K562 (cell line): ENCODE results near the gene MYADML2. TPM values are rescaled to one million over a fixed set of nuclear protein-coding genes. Genes with fewer than 3 reads are reported as not detected.

Source experiments
- ATF3 ChIP-seq, 2 experiments: fragments of 450-650 bp in 1 of 2; sonication (generic) in 1 of 2; formaldehyde crosslinking in 1 of 2; IDR thresholded peaks in 1 of 2; conservative IDR thresholded peaks in 1 of 2; 2 replicates each; pipeline versions ENCODE4 v1.6.1 to v1.8.1; 2016 to 2023; ENCODE audit warnings: mild to moderate bottlenecking in 2 of 2, moderate library complexity in 2 of 2, inconsistent platforms in 1 of 2, missing genetic modification reagents in 1 of 2
- BMI1 ChIP-seq: fragments of 150-350 bp; IDR thresholded peaks from 2 replicates; pipeline ENCODE4 v1.6.1; 2014; ENCODE audit warnings: low read length
- CBFA2T2 ChIP-seq: fragments of 450-650 bp; conservative IDR thresholded peaks from 2 replicates; pipeline ENCODE4 v1.6.1; 2017; ENCODE audit warnings: mild to moderate bottlenecking
- DMBX1 ChIP-seq: fragments of 250-450 bp; sonication (Bioruptor Pico); IDR thresholded peaks from 2 replicates; pipeline ENCODE4 v1.8.0; 2022; ENCODE audit warnings: inconsistent platforms, mild to moderate bottlenecking, moderate library complexity, borderline replicate concordance
- DPF2 ChIP-seq: fragments of 450-650 bp; IDR thresholded peaks from 2 replicates; pipeline ENCODE4 v1.6.1; 2016
- E4F1 ChIP-seq: fragments of 250-450 bp; sonication (Bioruptor Pico); IDR thresholded peaks from 2 replicates; pipeline ENCODE4 v1.5.0; 2021; ENCODE audit warnings: mild to moderate bottlenecking, borderline replicate concordance
- EP400 ChIP-seq: fragments of 450-650 bp; IDR thresholded peaks from 2 replicates; pipeline ENCODE4 v1.6.1; 2017; ENCODE audit warnings: antibody characterized with exemption, mild to moderate bottlenecking, moderate library complexity
- GTF2A2 ChIP-seq: IDR thresholded peaks from 2 replicates; pipeline ENCODE4 v1.6.1; 2016; ENCODE audit warnings: mild to moderate bottlenecking, missing genetic modification characterization, missing compliant biosample characterization
- MNT ChIP-seq, 2 experiments: fragments of 450-650 bp; conservative IDR thresholded peaks; 2 replicates each; pipeline ENCODE4 v1.6.1; 2017; ENCODE audit warnings: mild to moderate bottlenecking in 2 of 2, moderate library complexity in 2 of 2
- NR2C1 ChIP-seq, 2 experiments: fragments of 450-650 bp; IDR thresholded peaks; 2 replicates each; pipeline ENCODE4 v1.6.1; 2017; ENCODE audit warnings: mild to moderate bottlenecking in 2 of 2, antibody characterized with exemption in 1 of 2, inconsistent platforms in 1 of 2, missing compliant biosample characterization in 1 of 2, missing genetic modification characterization in 1 of 2
- POLR2B ChIP-seq: fragments of 450-650 bp; IDR thresholded peaks from 2 replicates; pipeline ENCODE4 v1.6.1; 2018; ENCODE audit warnings: low read depth; ENCODE audit not compliant: partially characterized antibody
- SMAD4 ChIP-seq: fragments of 250-450 bp; sonication (Bioruptor Pico); conservative IDR thresholded peaks from 2 replicates; pipeline ENCODE4 v1.8.0; 2021; ENCODE audit warnings: inconsistent platforms, mild to moderate bottlenecking, moderate library complexity
- TAF9B ChIP-seq: fragments of 450-650 bp; IDR thresholded peaks from 2 replicates; pipeline ENCODE4 v1.6.1; 2018; ENCODE audit warnings: mild to moderate bottlenecking; ENCODE audit not compliant: partially characterized antibody
- USF2 ChIP-seq: sonication (generic); formaldehyde crosslinking; IDR thresholded peaks from 2 replicates; pipeline ENCODE4 v1.5.0; 2020; ENCODE audit warnings: missing genetic modification reagents
- VEZF1 ChIP-seq: fragments of 200-800 bp; sonication (Bioruptor generic); IDR thresholded peaks from 2 replicates; pipeline ENCODE4 v1.6.1; 2017; ENCODE audit warnings: missing genetic modification characterization, missing compliant biosample characterization
- ZNF175 ChIP-seq: fragments of 200-800 bp; sonication (Bioruptor generic); IDR thresholded peaks from 2 replicates; pipeline ENCODE4 v1.6.1; 2016; ENCODE audit warnings: low read depth, mild to moderate bottlenecking, missing genetic modification characterization, missing compliant biosample characterization
- ZNF232 ChIP-seq: sonication (generic); formaldehyde crosslinking; IDR thresholded peaks from 2 replicates; pipeline ENCODE4 v1.8.0; 2022; ENCODE audit warnings: mild to moderate bottlenecking, missing genetic modification reagents
- ZNF384 ChIP-seq: IDR thresholded peaks from 2 replicates; pipeline ENCODE4 v1.6.1; 2012; ENCODE audit warnings: low read depth, low read length, improper control_type of control experiment
- polyA plus RNA-seq, 8 experiments: library from polyadenylated mRNA; depleted of rRNA in 4 of 8; stranded (reverse) in 5 of 8; unstranded in 3 of 8; fragments of >200 nt; fragmentation: Nextera tagmentation in 2 of 8; fragmentation: Illumina TruSeq in 1 of 8; extraction: Ambion mirVana in 2 of 8; extraction: Trizol in 1 of 8; gene quantifications; 2 replicates each; pipeline versions ENCODE4 v1.2.1 to v1.2.3, GENCODE V29; 2011 to 2014; ENCODE audit warnings: inconsistent platforms in 1 of 8, missing spikeins in 1 of 8
- total RNA-seq, 7 experiments: library from RNA; depleted of rRNA in 6 of 7; stranded (reverse); fragments of >200 nt in 6 of 7; fragmentation: Illumina TruSeq in 2 of 7; extraction: Trizol in 2 of 7; gene quantifications; 2 replicates each; pipeline versions ENCODE4 v1.2.1 to v1.2.3, GENCODE V29; 2011 to 2021; ENCODE audit warnings: low replicate concordance in 1 of 7

MYADML2 gene
- total and polyA plus RNA-seq, 9 of the 15 experiments (the other 6 are each of a cell fraction or from before 2014, with no cell fraction given): not detected

GRCh38 chr17:81916234-81917001 is 30.6 kb downstream of the MYADML2 start (continued):
- TF ChIP-seq ZNF384 (peak; percentile 66; the same call in 1 of the 2 replicates), E4F1 (CRISPR knock-in tag) (no peak), VEZF1 (no peak; the same call in 1 of the 2 replicates), EP400 (peak; percentile 50; the same call in 1 of the 2 replicates), SMAD4 (peak; percentile 27; the same call in 1 of the 2 replicates), ZNF175 (CRISPR knock-in tag) (no peak), ATF3 (IDR thresholded peaks at IDR 0.05) (peak; percentile 39), ATF3 (CRISPR knock-in tag; conservative IDR thresholded peaks at IDR 0.05) (no peak), DPF2 (peak; percentile 66), CBFA2T2 (peak; percentile 60), TAF9B (peak; percentile 24), POLR2B (peak; percentile 33), BMI1 (no peak), NR2C1 (IDR thresholded peaks at IDR 0.05) (peak; percentile 18), NR2C1 (tag; IDR thresholded peaks at IDR 0.05) (no peak), GTF2A2 (no peak), ZNF232 (CRISPR knock-in tag) (no peak), DMBX1 (CRISPR knock-in tag) (0 out of 2 replicates have a peak, but pooled peaks have one; percentile 34), MNT (conservative IDR thresholded peaks at IDR 0.05) (peak; percentile 63 to 79; a peak in 3 of 4 replicates), USF2 (CRISPR knock-in tag) (peak; percentile 25; the same call in 1 of the 2 replicates)
